ENCODE measurements around the gene GRAMD4.

Gene GRAMD4

GRCh38 chr22:46699091-46699490 is 78.9 kb downstream of the GRAMD4 start:
- no peak overlapping the region for H3K4me3 ChIP-seq (ENCODE audit: low read depth, low read length)
- no peak for TF ChIP-seq CTCF (IDR thresholded peaks at IDR 0.05; ENCODE audit: low read depth, low read length)

GRCh38 chr22:46701262-46701661 is 81.1 kb downstream of the GRAMD4 start:
- TF ChIP-seq CTCF (IDR thresholded peaks at IDR 0.05; ENCODE audit: low read depth, low read length) = no peak
- no peak overlapping the region for H3K4me3 ChIP-seq (ENCODE audit: low read depth, low read length)

- TF ChIP-seq CTCF (IDR thresholded peaks at IDR 0.05; ENCODE audit: low read depth, low read length) = no peak
- no peak overlapping the region for H3K4me3 ChIP-seq (ENCODE audit: low read depth, low read length)
Measured at GRCh38 chr22:46703171-46703995, 83.2 kb downstream of the GRAMD4 start.

- no peak overlapping the region for H3K4me3 ChIP-seq (ENCODE audit: low read depth, low read length)
- TF ChIP-seq CTCF (IDR thresholded peaks at IDR 0.05; ENCODE audit: low read depth, low read length) = no peak
Measured at GRCh38 chr22:46703996-46704370, 83.8 kb downstream of the GRAMD4 start.

GRCh38 chr22:46706060-46706459 is 85.9 kb downstream of the GRAMD4 start:
- TF ChIP-seq CTCF (IDR thresholded peaks at IDR 0.05; ENCODE audit: low read depth, low read length) = no peak

GRCh38 chr22:46707305-46707704 is 87.1 kb downstream of the GRAMD4 start:
- TF ChIP-seq CTCF (IDR thresholded peaks at IDR 0.05; ENCODE audit: low read depth, low read length) = no peak
- H3K4me3 ChIP-seq (ENCODE audit: low read depth, low read length) = no peak overlapping the region

More at GRCh38 chr22:46706060-46706459, 85.9 kb downstream of the GRAMD4 start:
- no peak overlapping the region for H3K4me3 ChIP-seq (ENCODE audit: low read depth, low read length)

- no peak for TF ChIP-seq CTCF (IDR thresholded peaks at IDR 0.05; ENCODE audit: low read depth, low read length)
Measured at GRCh38 chr22:46707827-46708570, 87.8 kb downstream of the GRAMD4 start.

More at GRCh38 chr22:46707827-46708570, 87.8 kb downstream of the GRAMD4 start:
- H3K4me3 ChIP-seq (ENCODE audit: low read depth, low read length) = no peak overlapping the region
